Stomach (tissue), 9 donors: Measurements from ENCODE around the gene PTPN22. TPM values are rescaled to one million over a fixed set of nuclear protein-coding genes. Genes with fewer than 3 reads are reported as not detected.

Experiments
- DNase-seq, 2 donors: peaks; one replicate each; pipeline versions ENCODE4 v3.0.0 to v3.0.0-alpha.2; 2013 to 2019
- H3K27ac ChIP-seq, 5 donors: fragments of 200-600 bp in 4 of 5; sonication (generic) in 4 of 5; one replicate each; pipeline ENCODE4 v1.5.1; 2013 to 2019; ENCODE audit warnings: mild to moderate bottlenecking in 1 of 5, moderate library complexity in 1 of 5
- H3K27me3 ChIP-seq, 3 donors: fragments of 200-600 bp; sonication (generic); one replicate each; pipeline ENCODE4 v1.5.1; 2017 to 2019; ENCODE audit warnings: mixed run types in 1 of 3
- H3K36me3 ChIP-seq, 4 donors: fragments of 200-600 bp; sonication (generic); 1 replicate in 3 of 4; 2 replicates in 1 of 4; pipeline ENCODE4 v1.5.1; 2016 to 2019
- H3K4me1 ChIP-seq, 4 donors: fragments of 200-600 bp; sonication (generic); one replicate each; pipeline ENCODE4 v1.5.1; 2016 to 2019
- H3K4me3 ChIP-seq, 4 donors: fragments of 200-600 bp; sonication (generic) in 3 of 4; one replicate each; pipeline ENCODE4 v1.5.1; 2016 to 2019; ENCODE audit warnings: mild to moderate bottlenecking in 1 of 4
- H3K9me3 ChIP-seq, 4 donors: fragments of 200-600 bp; sonication (generic); one replicate each; pipeline ENCODE4 v1.5.1; 2016 to 2019
- CTCF ChIP-seq, 7 experiments: fragments of 450-650 bp in 4 of 7; fragments of 200-600 bp in 3 of 7; sonication (generic) in 3 of 7; IDR thresholded peaks; one replicate each; pipeline ENCODE4 v1.5.1; 2016 to 2019; ENCODE audit warnings: antibody characterized with exemption in 7 of 7, control low read depth in 2 of 7, mild to moderate bottlenecking in 1 of 7
- EP300 ChIP-seq: sonication (generic); formaldehyde crosslinking; IDR thresholded peaks from one replicate; pipeline ENCODE4 v1.6.1; 2017; ENCODE audit warnings: antibody characterized with exemption
- POLR2A ChIP-seq, 4 donors: fragments of 450-650 bp; IDR thresholded peaks; one replicate each; pipeline ENCODE4 v1.6.1; 2016; ENCODE audit warnings: antibody characterized with exemption in 4 of 4, control low read depth in 2 of 4, mild to moderate bottlenecking in 1 of 4, moderate library complexity in 1 of 4
- POLR2AphosphoS5 ChIP-seq, 3 donors: sonication (generic); formaldehyde crosslinking; IDR thresholded peaks; one replicate each; pipeline ENCODE4 v1.6.1; 2016; ENCODE audit warnings: antibody characterized with exemption in 3 of 3
- WGBS, 5 donors: extraction: QIAGEN DNeasy Blood & Tissue Kit in 3 of 5; methylation state at CpG; one replicate each; pipeline versions ENCODE4 v1.1.5 to v1.1.7; 2013 to 2018; 5-methylcytosine and 5-hydroxymethylcytosine counted together
- intact Hi-C: fragments of 100-400 bp; cut with DNase I; formaldehyde crosslinking; loops from one replicate; pipeline ENCODE4 v1.15.1; 2023; ENCODE audit warnings: low total_unique reads
- polyA plus RNA-seq, 3 donors: library from polyadenylated mRNA; stranded (reverse); fragments of 200-250 nt; gene quantifications; one replicate each; pipeline ENCODE4 v1.2.3, GENCODE V29; 2013
- total RNA-seq, 5 donors: library from RNA; depleted of rRNA; stranded (reverse); fragments of >200 nt; gene quantifications; one replicate each; pipeline versions ENCODE4 v1.1.0 to v1.2.3, GENCODE V29; 2014 to 2016
- donor health status: healthy with polysubstance abuse.
- donor health status: Bipolar disorder and iron deficiency.
- donor health status: healthy.

Gene PTPN22
- total and polyA plus RNA-seq, 8 donors = 0.93 to 8.5 (median 2.1) TPM; not detected in 1

- Histone ChIP-seq H3K27ac (no peak overlapping the region), H3K36me3 (peaks cover 16 to 29% (median 27%) of the 10 kb centered on the region in 4 donors), H3K27me3 (no peaks in the 10 kb centered on the region), H3K4me3 (no peak overlapping the region), H3K4me1 (peaks cover 4 to 14% (median 8%) of the 10 kb centered on the region in 4 donors), H3K9me3 (no peaks in the 10 kb centered on the region)
- TF ChIP-seq CTCF (IDR thresholded peaks at IDR 0.05) (no peak), EP300 (no peak), POLR2A (IDR thresholded peaks at IDR 0.05) (no peak), POLR2AphosphoS5 (IDR thresholded peaks at IDR 0.05) (no peak)
- intact Hi-C loops = no loop called here
- DNase-seq = no peak
- 85 to 95% (median 92%) methylated on average over 11 of the region's 11 CpGs for WGBS, 5 donors
These were observed 20.2 kb upstream of the PTPN22 start for GRCh38 chr1:113891631-113892220.

- H3K4me1 ChIP-seq = peaks cover 4 to 14% (median 8%) of the 10 kb centered on the region in 4 donors
- H3K36me3 ChIP-seq = peaks cover 7 to 20% (median 18%) of the 10 kb centered on the region in 4 donors
- 44 to 79% (median 70%) methylated on average over 2 of the region's 2 CpGs for WGBS, 5 donors
- H3K27me3 ChIP-seq = no peaks in the 10 kb centered on the region
- H3K4me3 ChIP-seq = no peak overlapping the region
- DNase-seq = no peak
- TF ChIP-seq POLR2AphosphoS5 (IDR thresholded peaks at IDR 0.05) (no peak), EP300 (no peak), CTCF (IDR thresholded peaks at IDR 0.05) (no peak), POLR2A (IDR thresholded peaks at IDR 0.05) (no peak)
- H3K9me3 ChIP-seq = no peaks in the 10 kb centered on the region
- intact Hi-C loops = no loop called here
- H3K27ac ChIP-seq = no peak overlapping the region
These were observed 19.3 kb upstream of the PTPN22 start for GRCh38 chr1:113890816-113891215.

GRCh38 chr1:113887402-113888175, 16.1 kb upstream of the PTPN22 start, which contains the start of gene BCL2L15:
TSS of gene BCL2L15 (minus strand) at chr1:113887581. CDS start at chr1:113887375, 206 bp downstream.
- intact Hi-C loops = no loop called here
- peak within 1 kb of the TSS; percentile 73 to 93 (median 84) for H3K27ac ChIP-seq
- WGBS, 5 donors = 29 to 51% (median 36%) methylated on average over 6 of the region's 6 CpGs
- H3K4me1 ChIP-seq = peaks cover 5 to 34% (median 10%) of the 10 kb centered on the region in 4 donors
- TF ChIP-seq POLR2A (IDR thresholded peaks at IDR 0.05) (peak in 1 of 4 donors; percentile 19), POLR2AphosphoS5 (IDR thresholded peaks at IDR 0.05) (peak in 2 of 3 donors; percentile 71 to 83), EP300 (no peak)
- H3K4me3 ChIP-seq = peak within 1 kb of the TSS; percentile 24 to 44 (median 33)
- H3K27me3 ChIP-seq = no peaks in the 10 kb centered on the region
- peak in 1 of 2 donors; percentile 80 for DNase-seq
- H3K9me3 ChIP-seq = no peaks in the 10 kb centered on the region
- no peaks in the 10 kb centered on the region for H3K36me3 ChIP-seq

GRCh38 chr1:113886417-113887401, 15.2 kb upstream of the PTPN22 start:
- Histone ChIP-seq H3K27me3 (no peaks in the 10 kb centered on the region), H3K4me3 (peak overlapping the region; percentile 24 to 44 (median 33)), H3K36me3 (no peaks in the 10 kb centered on the region), H3K27ac (peak overlapping the region; percentile 73 to 93 (median 84)), H3K9me3 (no peaks in the 10 kb centered on the region), H3K4me1 (peaks cover 5 to 42% (median 15%) of the 10 kb centered on the region in 4 donors)
- TF ChIP-seq CTCF (IDR thresholded peaks at IDR 0.05) = no peak
- no peak for TF ChIP-seq EP300
- no peak for TF ChIP-seq POLR2A (IDR thresholded peaks at IDR 0.05)
- TF ChIP-seq POLR2AphosphoS5 (IDR thresholded peaks at IDR 0.05) = no peak
- intact Hi-C loops = no loop called here
- WGBS, 5 donors = 32 to 59% (median 39%) methylated on average over 17 of the region's 17 CpGs
- peak in 1 of 2 donors; percentile 46 for DNase-seq
